A549 (cell line): Measurements from ENCODE around the gene KRT76. TPM values are rescaled to one million over a fixed set of nuclear protein-coding genes. Genes with fewer than 3 reads are reported as not detected.
A peak's percentile ranks its signal among the peaks of the same experiment; 100 is the strongest.

Experiments
- ATAC-seq, 2 experiments: fragments of 200-7000 bp in 1 of 2; fragments of >200 bp in 1 of 2; cut with Nextera tagmentation in 1 of 2; cut with Tn5 transposase in 1 of 2; 3 replicates each; pipeline versions ENCODE4 v1.8.0 to v1.9.1; 2018 to 2020; ENCODE audit warnings: mild to moderate bottlenecking in 1 of 2, moderate library complexity in 1 of 2
- CTCF ChIA-PET: fragments of 300-600 bp; sonication (Branson Sonifier 250); formaldehyde crosslinking; extraction: SDS; loops from one replicate; lab custom pipeline; 2021; ENCODE audit warnings: antibody characterized with exemption, inconsistent platforms; lab: Yijun Ruan, JAX
- POLR2A ChIA-PET: fragments of 350-600 bp; formaldehyde crosslinking; extraction: SDS; loops from one replicate; lab custom pipeline; 2021; ENCODE audit warnings: antibody characterized with exemption, inconsistent platforms; lab: Yijun Ruan, JAX
- DNase-seq, 2 experiments: peaks; one replicate each; pipeline versions ENCODE4 v3.0.0 to v3.0.0-alpha.2; 2011 to 2016; ENCODE audit warnings: low read depth in 1 of 2, low spot score in 1 of 2
- FAIRE-seq: peaks from 2 replicates; lab custom pipeline; 2011; peaks lifted over from hg19 to GRCh38; lab: Jason Lieb, UNC
- H3K27ac ChIP-seq, 2 experiments: fragments of >200 bp; sonication (Bioruptor Twin); formaldehyde crosslinking; 3 replicates each; pipeline ENCODE4 v1.5.1; 2016 to 2017
- H3K4me1 ChIP-seq: fragments of >200 bp; sonication (Bioruptor Twin); formaldehyde crosslinking; 3 replicates; pipeline ENCODE4 v1.6.1; 2016
- H3K4me2 ChIP-seq: fragments of >200 bp; sonication (Bioruptor Twin); formaldehyde crosslinking; 3 replicates; pipeline ENCODE4 v1.6.1; 2016
- H3K4me3 ChIP-seq: fragments of >200 bp; sonication (Bioruptor Twin); formaldehyde crosslinking; 3 replicates; pipeline ENCODE4 v1.5.1; 2016
- H3K9me3 ChIP-seq: fragments of >200 bp; sonication (Bioruptor Twin); formaldehyde crosslinking; 3 replicates; pipeline ENCODE4 v1.6.1; 2016
- BHLHE40 ChIP-seq: IDR thresholded peaks from 2 replicates; pipeline ENCODE4 v1.6.1; 2012; ENCODE audit warnings: low read depth, low read length, inconsistent platforms
- CBX2 ChIP-seq: fragments of 200-600 bp; sonication (generic); IDR thresholded peaks from 2 replicates; pipeline ENCODE4 v1.6.1; 2016; ENCODE audit warnings: low read depth, mild to moderate bottlenecking, borderline replicate concordance
- EHMT2 ChIP-seq: fragments of 200-600 bp; sonication (generic); IDR thresholded peaks from 2 replicates; pipeline ENCODE4 v1.6.1; 2016; ENCODE audit warnings: antibody characterized with exemption, low read depth, mild to moderate bottlenecking, moderate library complexity
- EP300 ChIP-seq, 2 experiments: fragments of >200 bp; sonication (Bioruptor Twin); formaldehyde crosslinking; IDR thresholded peaks; 2 replicates in 1 of 2; 3 replicates in 1 of 2; pipeline ENCODE4 v1.6.1; 2016 to 2017
- ESRRA ChIP-seq: fragments of 150-350 bp; IDR thresholded peaks from 2 replicates; pipeline ENCODE4 v1.6.1; 2014; ENCODE audit warnings: mild to moderate bottlenecking, low read length, borderline replicate concordance
- FOSB ChIP-seq: fragments of 250-450 bp; sonication (Bioruptor Pico); IDR thresholded peaks from 2 replicates; pipeline ENCODE4 v1.5.0; 2020; ENCODE audit warnings: mild to moderate bottlenecking, moderate library complexity
- FOXS1 ChIP-seq: fragments of 250-450 bp; sonication (Bioruptor Pico); IDR thresholded peaks from 2 replicates; pipeline ENCODE4 v1.5.0; 2020; ENCODE audit warnings: mild to moderate bottlenecking, moderate library complexity
- HDAC2 ChIP-seq: fragments of 200-600 bp; sonication (generic); IDR thresholded peaks from 2 replicates; pipeline ENCODE4 v1.6.1; 2016
- HES2 ChIP-seq: fragments of >200 bp; sonication (Bioruptor Twin); formaldehyde crosslinking; IDR thresholded peaks from 2 replicates; pipeline ENCODE4 v1.6.1; 2016
- HEYL ChIP-seq: fragments of 250-450 bp; sonication (Bioruptor Pico); IDR thresholded peaks from 2 replicates; pipeline ENCODE4 v1.8.0; 2021; ENCODE audit warnings: mild to moderate bottlenecking, moderate library complexity
- HMGXB4 ChIP-seq: fragments of 250-450 bp; sonication (Bioruptor Pico); IDR thresholded peaks from 2 replicates; pipeline ENCODE4 v1.5.0; 2021; ENCODE audit warnings: mild to moderate bottlenecking, moderate library complexity, borderline replicate concordance
- MAX ChIP-seq: IDR thresholded peaks from 2 replicates; pipeline ENCODE4 v1.6.1; 2012
- NFE2L2 ChIP-seq: fragments of 150-350 bp; conservative IDR thresholded peaks from 2 replicates; pipeline ENCODE4 v1.6.1; 2014; ENCODE audit warnings: low read length
- NPAS2 ChIP-seq: fragments of 250-450 bp; sonication (Bioruptor Pico); IDR thresholded peaks from 2 replicates; pipeline ENCODE4 v1.8.0; 2022; ENCODE audit warnings: mild to moderate bottlenecking, moderate library complexity, borderline replicate concordance
- PHF8 ChIP-seq: fragments of 200-600 bp; sonication (generic); IDR thresholded peaks from 2 replicates; pipeline ENCODE4 v1.6.1; 2016; ENCODE audit warnings: low read depth, mild to moderate bottlenecking, antibody characterized with exemption, moderate library complexity, borderline replicate concordance
- POLR2A ChIP-seq: IDR thresholded peaks from 2 replicates; pipeline ENCODE4 v1.6.1; 2012; ENCODE audit warnings: mild to moderate bottlenecking, low read length
- RAD21 ChIP-seq, 2 experiments: fragments of >200 bp in 1 of 2; sonication (Bioruptor Twin) in 1 of 2; formaldehyde crosslinking in 1 of 2; IDR thresholded peaks in 1 of 2; conservative IDR thresholded peaks in 1 of 2; 2 replicates in 1 of 2; 3 replicates in 1 of 2; pipeline ENCODE4 v1.6.1; 2012 to 2018; ENCODE audit warnings: inconsistent platforms in 1 of 2
- RCOR1 ChIP-seq: fragments of 150-350 bp; IDR thresholded peaks from 2 replicates; pipeline ENCODE4 v1.6.1; 2014; ENCODE audit warnings: antibody characterized with exemption, low read length, low read depth
- RNF2 ChIP-seq: fragments of 200-600 bp; sonication (generic); IDR thresholded peaks from 2 replicates; pipeline ENCODE4 v1.6.1; 2016; ENCODE audit warnings: low read depth, mild to moderate bottlenecking, antibody characterized with exemption, moderate library complexity, borderline replicate concordance
- SMC3 ChIP-seq: fragments of >200 bp; sonication (Bioruptor Twin); formaldehyde crosslinking; IDR thresholded peaks from 3 replicates; pipeline ENCODE4 v1.6.1; 2018; ENCODE audit warnings: inconsistent platforms
- SREBF2 ChIP-seq: fragments of 450-650 bp; IDR thresholded peaks from 2 replicates; pipeline ENCODE4 v1.6.1; 2014; ENCODE audit warnings: mild to moderate bottlenecking, moderate library complexity
- USF2 ChIP-seq: fragments of 450-650 bp; IDR thresholded peaks from 2 replicates; pipeline ENCODE4 v1.6.1; 2014; ENCODE audit warnings: antibody characterized with exemption
- WGBS: methylation state at CpG from one replicate; pipeline ENCODE4 v1.1.6; 2017; ENCODE audit errors: missing lambda C conversion rate; 5-methylcytosine and 5-hydroxymethylcytosine counted together
- polyA plus RNA-seq, 4 experiments: library from polyadenylated mRNA; depleted of rRNA in 3 of 4; stranded (reverse); fragments of >200 nt; fragmentation: RNase III in 1 of 4; extraction: RNeasy Plus Mini Kit Qiagen cat#74134 plus additional on column Dnase treatment in 1 of 4; gene quantifications; 2 replicates in 3 of 4; 3 replicates in 1 of 4; pipeline ENCODE4 v1.2.3, GENCODE V29; 2011 to 2017
- TF ChIP-seq, protein P1 (sequence below): fragments of 250-450 bp; sonication (Bioruptor Pico); IDR thresholded peaks from 2 replicates; pipeline ENCODE4 v1.5.0; 2020; ENCODE audit warnings: low read depth, mild to moderate bottlenecking, moderate library complexity
- TF ChIP-seq, protein P2 (sequence below): fragments of >200 bp; sonication (Bioruptor Twin); formaldehyde crosslinking; IDR thresholded peaks from 3 replicates; pipeline ENCODE4 v1.6.1; 2016

The KRT76 gene
- polyA plus RNA-seq, 2 of the 4 experiments (the other 2 are of a cell fraction): not detected

- ChIA-PET CTCF (interaction anchor here (0.6 kb wide), 1 partner anchor 345 kb away, joined by 3 read pairs; no protein-coding TSS in a partner anchor), POLR2A (no interaction called here)
- FAIRE-seq (no peak), ATAC-seq (no peak), DNase-seq (no peak)
- WGBS: 48% methylated on average over 3 of the region's 3 CpGs
- Histone ChIP-seq H3K27ac (no peak overlapping the region), H3K4me3 (no peak overlapping the region), H3K4me1 (no peaks in the 10 kb centered on the region), H3K4me2 (no peak overlapping the region), H3K9me3 (no peaks in the 10 kb centered on the region)
- TF ChIP-seq PHF8: no peak
- no peak for TF ChIP-seq USF2
- TF ChIP-seq MAX: no peak
- no peak for TF ChIP-seq SREBF2
- no peak for TF ChIP-seq NPAS2 (CRISPR knock-in tag)
- no peak for TF ChIP-seq HEYL (CRISPR knock-in tag)
- TF ChIP-seq EP300 (IDR thresholded peaks at IDR 0.05): no peak
- no peak for TF ChIP-seq HMGXB4 (CRISPR knock-in tag)
- TF ChIP-seq FOSB (CRISPR knock-in tag): no peak
- no peak for TF ChIP-seq RCOR1
- TF ChIP-seq, protein P1, sequence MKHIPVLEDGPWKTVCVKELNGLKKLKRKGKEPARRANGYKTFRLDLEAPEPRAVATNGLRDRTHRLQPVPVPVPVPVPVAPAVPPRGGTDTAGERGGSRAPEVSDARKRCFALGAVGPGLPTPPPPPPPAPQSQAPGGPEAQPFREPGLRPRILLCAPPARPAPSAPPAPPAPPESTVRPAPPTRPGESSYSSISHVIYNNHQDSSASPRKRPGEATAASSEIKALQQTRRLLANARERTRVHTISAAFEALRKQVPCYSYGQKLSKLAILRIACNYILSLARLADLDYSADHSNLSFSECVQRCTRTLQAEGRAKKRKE (CRISPR knock-in tag): no peak
- TF ChIP-seq HDAC2: no peak
Observed at GRCh38 chr12:52742822-52743457, 34.2 kb downstream of the KRT76 start.

DNA sequence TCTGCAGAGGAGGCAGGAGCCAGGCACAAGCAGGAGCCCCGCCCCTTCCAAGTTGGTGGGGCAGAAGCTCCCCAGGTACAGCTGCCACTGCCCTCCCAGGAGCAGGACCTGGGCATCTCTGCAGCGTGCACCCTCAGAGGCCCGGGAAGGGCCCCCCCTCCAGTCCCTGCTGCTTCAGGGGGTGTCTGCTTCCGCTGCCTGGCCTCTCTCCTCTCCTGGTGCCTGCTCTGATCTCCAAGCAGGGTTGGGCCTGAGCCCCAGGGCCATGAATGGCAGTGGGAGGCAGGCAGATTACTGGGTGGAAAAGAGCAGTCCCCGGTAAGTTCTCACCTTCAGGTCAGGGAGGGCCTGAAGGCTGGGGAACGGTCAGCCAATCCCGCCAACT, 35.0 kb downstream of the KRT76 start:
- no peak overlapping the region for H3K27ac ChIP-seq
- ATAC-seq (peak; percentile 11 to 31; a peak in 4 of 6 replicates), DNase-seq (no peak), FAIRE-seq (no peak)
- ChIA-PET POLR2A (no interaction called here), CTCF (no interaction called here)
- no peak overlapping the region for H3K4me3 ChIP-seq
- no peaks in the 10 kb centered on the region for H3K4me1 ChIP-seq
- H3K4me2 ChIP-seq: no peak overlapping the region
- H3K9me3 ChIP-seq: no peaks in the 10 kb centered on the region
- WGBS: 28% methylated on average over 7 of the region's 7 CpGs
- TF ChIP-seq RAD21 (conservative IDR thresholded peaks at IDR 0.05 in 1 of 2, IDR thresholded peaks at IDR 0.05 in 1 of 2) (no peak), ESRRA (no peak), EHMT2 (no peak), NFE2L2 (no peak), HES2 (no peak), FOXS1 (no peak), EP300 (IDR thresholded peaks at IDR 0.05) (no peak), RNF2 (no peak), SMC3 (no peak), BHLHE40 (no peak), POLR2A (no peak), NPAS2 (CRISPR knock-in tag) (no peak), CBX2 (no peak), HDAC2 (no peak)
- TF ChIP-seq, protein P2, sequence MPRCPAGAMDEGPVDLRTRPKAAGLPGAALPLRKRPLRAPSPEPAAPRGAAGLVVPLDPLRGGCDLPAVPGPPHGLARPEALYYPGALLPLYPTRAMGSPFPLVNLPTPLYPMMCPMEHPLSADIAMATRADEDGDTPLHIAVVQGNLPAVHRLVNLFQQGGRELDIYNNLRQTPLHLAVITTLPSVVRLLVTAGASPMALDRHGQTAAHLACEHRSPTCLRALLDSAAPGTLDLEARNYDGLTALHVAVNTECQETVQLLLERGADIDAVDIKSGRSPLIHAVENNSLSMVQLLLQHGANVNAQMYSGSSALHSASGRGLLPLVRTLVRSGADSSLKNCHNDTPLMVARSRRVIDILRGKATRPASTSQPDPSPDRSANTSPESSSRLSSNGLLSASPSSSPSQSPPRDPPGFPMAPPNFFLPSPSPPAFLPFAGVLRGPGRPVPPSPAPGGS: no peak
- TF ChIP-seq, all 56 proteins: peak for 0
